Coronary artery (tissue), 2 donors: ENCODE measurements around the gene SLAMF1.
"Not testable (repeated sequence)": the region's sequence is repeated elsewhere in the genome, so short reads cannot be mapped to it uniquely, and the experiment has no call there.

Experiments
- DNase-seq: peaks from one replicate; pipeline ENCODE4 v3.0.0-alpha.2; 2017; ENCODE audit warnings: low spot score
- H3K27ac ChIP-seq, 2 donors: fragments of 200-600 bp; sonication (generic); one replicate each; pipeline ENCODE4 v1.5.1; 2016 to 2019
- H3K4me3 ChIP-seq: fragments of 200-600 bp; sonication (generic); 2 replicates; pipeline ENCODE4 v1.5.1; 2016; ENCODE audit warnings: mild to moderate bottlenecking, moderate library complexity
- CTCF ChIP-seq: fragments of 200-600 bp; sonication (generic); IDR thresholded peaks from one replicate; pipeline ENCODE4 v1.5.1; 2019; ENCODE audit warnings: antibody characterized with exemption

SLAMF1 gene

GRCh38 chr1:160633330-160633903 lies 13.4 kb downstream of the SLAMF1 start:
- TF ChIP-seq CTCF: no peak
- Histone ChIP-seq H3K4me3 (no peak overlapping the region), H3K27ac (no peak overlapping the region)
- no peak for DNase-seq

- Histone ChIP-seq H3K4me3 (no peak overlapping the region), H3K27ac (no peak overlapping the region)
- no peak for DNase-seq
- TF ChIP-seq CTCF: no peak
These were observed 14.7 kb downstream of the SLAMF1 start for GRCh38 chr1:160631983-160632625.

DNA sequence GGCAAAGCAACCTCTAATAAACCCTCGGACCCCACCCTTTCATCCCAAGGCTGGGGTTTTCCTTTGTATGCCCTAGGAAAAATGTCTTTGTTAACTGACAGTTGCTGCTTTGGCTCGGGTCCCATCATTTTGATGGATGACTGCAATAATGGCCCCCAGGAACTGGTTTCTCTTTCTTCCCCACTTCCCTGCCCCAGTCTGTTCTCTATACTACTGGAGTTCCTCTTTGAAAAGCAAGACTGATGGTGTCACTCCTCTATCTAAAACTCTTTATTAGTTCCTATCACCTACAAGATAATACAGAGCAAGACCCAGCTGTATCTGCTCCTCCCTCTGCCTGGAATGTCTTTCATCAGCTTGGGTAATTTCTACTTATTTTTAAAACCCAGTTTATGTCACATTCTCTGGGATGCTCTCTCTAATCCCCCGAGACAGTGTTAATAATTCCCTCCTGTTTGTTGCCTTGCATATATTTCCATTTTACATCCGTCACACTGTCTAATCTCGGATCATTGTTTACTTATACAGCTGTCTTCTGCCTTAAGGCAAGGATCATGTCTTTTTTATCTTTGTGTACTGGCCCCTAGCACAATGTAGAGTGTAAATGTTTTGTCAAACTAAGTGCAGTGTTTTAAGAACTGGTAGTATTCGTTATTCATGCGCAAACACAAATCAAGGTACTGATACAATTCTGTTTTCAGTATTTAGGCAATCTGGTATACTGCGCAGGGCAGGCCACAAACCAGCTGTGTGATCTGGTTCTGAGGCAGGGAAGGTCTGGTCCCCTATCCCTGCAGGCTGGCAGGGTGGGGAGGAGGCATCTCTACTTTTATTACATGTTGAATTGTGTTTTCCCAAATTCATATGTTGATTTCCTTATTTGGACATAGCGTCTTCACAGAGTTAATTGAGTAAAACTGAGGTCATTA lies 16.1 kb downstream of the SLAMF1 start:
- H3K4me3 ChIP-seq: no peak overlapping the region
- no peak for DNase-seq
- TF ChIP-seq CTCF: no peak
- H3K27ac ChIP-seq: no peak overlapping the region

DNA sequence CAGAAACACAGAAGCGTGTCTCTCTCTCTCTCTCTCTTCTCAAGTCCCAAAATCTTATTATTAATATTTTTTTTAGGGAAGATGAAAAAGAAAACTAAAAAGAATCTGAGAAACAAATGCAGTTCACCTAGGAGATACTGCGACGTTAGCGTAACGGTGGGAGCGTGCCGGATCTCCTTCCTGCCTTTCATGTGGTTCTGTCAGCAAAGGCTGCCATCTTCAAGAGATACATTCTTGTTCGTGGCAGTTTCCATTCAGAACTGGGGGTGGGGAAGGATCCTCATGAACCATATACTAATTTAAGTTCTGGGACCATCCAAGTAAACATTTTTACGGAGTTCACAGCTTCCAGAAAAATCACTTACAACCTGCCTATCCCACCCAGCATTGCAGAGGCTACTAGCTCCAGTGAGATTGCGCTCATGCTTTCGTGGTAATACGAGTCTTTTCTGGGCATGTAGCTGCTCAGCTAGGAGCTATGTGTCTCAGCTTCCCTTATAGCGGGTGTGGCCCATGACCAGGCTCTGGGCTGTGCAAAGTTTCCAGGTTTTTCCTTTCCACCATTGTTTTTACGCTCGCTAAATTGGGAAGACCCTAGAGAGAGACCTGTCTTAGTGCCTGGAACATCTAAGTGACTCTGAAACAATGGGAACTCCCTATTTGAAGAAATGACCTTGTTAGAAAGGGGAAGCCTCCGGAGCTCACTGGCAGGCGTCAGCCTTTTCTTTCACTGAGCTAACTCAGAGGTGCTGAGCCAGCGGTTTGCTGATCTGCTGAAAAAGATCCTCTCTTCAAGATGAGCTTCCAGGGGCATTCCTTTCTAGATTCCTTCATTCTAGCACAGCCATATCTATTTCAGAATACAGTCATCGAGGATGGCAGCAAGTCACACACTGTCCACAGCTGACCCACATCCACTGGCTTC lies 17.3 kb downstream of the SLAMF1 start:
- no peak for TF ChIP-seq CTCF
- H3K27ac ChIP-seq: no peak overlapping the region
- no peak for DNase-seq

DNA sequence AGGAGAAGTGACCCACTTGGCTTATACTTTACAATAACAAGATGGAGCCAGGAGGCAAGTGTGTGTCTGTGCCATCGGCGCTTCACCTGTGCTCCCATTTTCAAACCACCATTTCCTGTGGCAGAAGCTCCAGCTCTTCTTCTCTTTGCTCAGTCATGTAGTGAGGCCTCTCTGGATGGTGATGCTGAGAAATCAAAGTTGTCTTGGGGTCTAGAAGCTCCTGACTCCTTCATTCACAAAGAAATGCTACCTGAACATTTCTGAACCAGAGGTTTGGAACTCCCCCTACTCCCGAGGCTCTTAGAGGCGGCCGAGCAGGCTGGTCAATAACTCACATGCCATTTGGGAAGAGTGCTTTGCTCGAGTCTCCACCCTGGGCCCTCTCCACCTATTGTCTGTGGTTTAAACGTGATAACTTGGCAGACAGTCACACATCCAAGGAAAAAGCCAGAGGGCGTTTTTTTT lies 18.0 kb downstream of the SLAMF1 start:
- no peak for DNase-seq
- TF ChIP-seq CTCF: no peak
- Histone ChIP-seq H3K4me3 (no peak overlapping the region), H3K27ac (no peak overlapping the region)

More for the DNA sequence above, 17.3 kb downstream of the SLAMF1 start:
- no peak overlapping the region for H3K4me3 ChIP-seq

DNA sequence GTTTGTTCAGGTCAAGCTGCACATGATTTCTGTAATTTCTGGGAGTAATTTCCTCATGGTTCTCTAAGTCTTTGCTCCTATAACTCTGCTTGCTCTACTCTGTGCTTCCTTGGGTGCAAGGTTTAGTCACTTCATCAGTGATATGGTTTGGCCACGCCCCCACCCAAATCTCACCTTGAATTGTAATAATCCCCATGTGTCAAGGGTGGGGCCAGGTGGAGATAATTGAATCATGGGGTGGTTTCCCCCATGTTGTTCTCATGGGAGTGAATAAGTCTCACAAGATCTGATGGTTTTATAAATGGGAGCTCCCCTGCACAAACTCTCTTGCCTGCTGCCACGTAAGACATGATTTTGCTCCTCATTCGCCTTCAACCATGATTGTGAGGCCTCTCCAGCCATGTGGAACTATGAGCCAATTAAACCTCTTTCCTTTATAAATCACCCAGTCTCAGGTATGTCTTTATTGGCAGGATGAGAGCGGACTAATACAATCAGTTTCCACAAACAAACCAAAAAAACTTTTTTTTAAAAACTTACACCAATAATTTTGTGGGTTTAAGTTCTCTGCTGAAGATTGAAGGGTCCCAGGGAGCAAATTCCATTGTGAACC lies 19.1 kb downstream of the SLAMF1 start:
- not testable (repeated sequence) for H3K4me3 ChIP-seq, H3K27ac ChIP-seq, DNase-seq
